Kidney (tissue), 14 donors: ENCODE data around the gene PLBD1. TPM values are rescaled to one million over a fixed set of nuclear protein-coding genes. Genes with fewer than 3 reads are reported as not detected.

Source experiments
- DNase-seq, 5 donors: peaks; one replicate each; pipeline ENCODE4 v3.0.0-alpha.2; 2013 to 2020
- FAIRE-seq: peaks from 2 replicates; lab custom pipeline; 2012; peaks lifted over from hg19 to GRCh38; lab: Jason Lieb, UNC
- H3K27ac ChIP-seq, 2 donors: one replicate each; pipeline ENCODE4 v1.7.0; 2013; ENCODE audit warnings: low read depth in 2 of 2, low read length in 2 of 2, inconsistent platforms in 1 of 2
- H3K27me3 ChIP-seq: one replicate; pipeline ENCODE4 v1.7.1; 2013; ENCODE audit warnings: low read length, inconsistent platforms; ENCODE audit not compliant: control insufficient read depth, insufficient read depth
- H3K36me3 ChIP-seq, 3 donors: one replicate each; pipeline versions ENCODE4 v1.7.0 to v1.7.1; 2013; ENCODE audit warnings: low read length in 3 of 3, control low read depth in 1 of 3, inconsistent platforms in 1 of 3; ENCODE audit not compliant: insufficient read depth in 3 of 3, control insufficient read depth in 2 of 3
- H3K4me1 ChIP-seq, 3 donors: one replicate each; pipeline versions ENCODE4 v1.7.0 to v1.7.1; 2013; ENCODE audit warnings: low read length in 3 of 3, inconsistent platforms in 1 of 3, low read depth in 1 of 3; ENCODE audit not compliant: control insufficient read depth in 2 of 3, insufficient read depth in 2 of 3
- H3K4me3 ChIP-seq, 3 donors: one replicate each; pipeline versions ENCODE4 v1.7.0 to v1.8.1; 2013; ENCODE audit warnings: low read length in 3 of 3, control low read depth in 1 of 3, inconsistent platforms in 1 of 3
- H3K9ac ChIP-seq, 3 donors: one replicate each; pipeline versions ENCODE4 v1.7.0 to v1.7.1; 2013; ENCODE audit warnings: low read length in 3 of 3, control low read depth in 1 of 3, inconsistent platforms in 1 of 3
- H3K9me3 ChIP-seq, 3 donors: one replicate each; pipeline versions ENCODE4 v1.7.0 to v1.7.1; 2013; ENCODE audit warnings: low read length in 3 of 3, control low read depth in 1 of 3, inconsistent platforms in 1 of 3; ENCODE audit not compliant: control insufficient read depth in 2 of 3, insufficient read depth in 1 of 3
- intact Hi-C: fragments of 100-400 bp; cut with DNase I; formaldehyde crosslinking; loops from one replicate; pipeline ENCODE4 v1.11.1; 2022
- polyA plus RNA-seq: library from polyadenylated mRNA; stranded (reverse); fragments of 350-450 nt; fragmentation: Illumina TruSeq; extraction: RNeasy Lipid Tissue Mini Kit (QIAGEN cat#74804); gene quantifications from one replicate; pipeline ENCODE4 v1.2.3, GENCODE V29; 2014; ENCODE audit warnings: low read depth, low replicate concordance; ENCODE audit not compliant: insufficient read depth
- total RNA-seq: library from RNA; stranded (reverse); fragmentation: NEBNext Ultra II Directional; extraction: Animal tissue kit (Norgen Biotek cat#: 25700); gene quantifications from one replicate; pipeline ENCODE4 v1.2.1, GENCODE V29; 2021
- TF ChIP-seq, protein P1 (sequence below): IDR thresholded peaks from 3 replicates; pipeline ENCODE4 v1.5.1; 2012; ENCODE audit warnings: mild to moderate bottlenecking, moderate library complexity, borderline replicate concordance; ENCODE audit not compliant: insufficient read depth; ENCODE audit errors: extremely low read depth
- donor health status: control.
- donor health status: control.
- donor health status: control.
- donor health status: control.
- donor health status: control.
- donor health status: DM: yes; HTN: yes; CAD: no.
- donor health status: Normal renal cell carcinoma (clear cell type).

Gene PLBD1
- total and polyA plus RNA-seq, 2 donors from 2014 or later, result 28.4 to 28.6 TPM

DNA sequence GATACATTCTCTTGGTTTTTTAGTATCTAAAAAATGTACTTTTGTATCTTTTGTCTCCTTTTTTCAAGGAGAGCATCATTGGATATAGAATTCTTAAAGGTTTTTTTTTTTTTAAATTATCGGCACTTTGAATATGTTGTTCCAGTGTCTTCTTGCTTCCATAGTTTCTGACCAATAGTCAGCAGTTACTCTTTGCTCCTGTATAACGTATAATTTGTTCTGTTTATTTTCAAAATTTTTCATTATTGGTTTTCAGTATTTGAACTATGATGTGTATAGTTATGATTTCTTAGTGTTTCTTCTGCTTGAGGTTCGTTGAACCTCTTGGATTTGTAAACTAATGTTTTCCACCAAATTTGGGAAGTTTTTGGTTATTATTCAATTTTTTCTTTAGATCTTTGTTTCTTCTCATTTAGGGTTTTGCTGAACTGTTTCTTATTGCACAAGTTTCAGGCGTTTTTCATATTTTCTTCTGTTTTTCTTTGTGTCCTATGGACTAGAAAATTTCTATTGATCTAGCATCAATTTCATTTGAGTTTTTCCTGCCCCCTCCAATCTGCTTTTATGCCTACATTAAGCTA lies 93.9 kb downstream of the PLBD1 start:
- Histone ChIP-seq H3K9ac (no peak overlapping the region), H3K36me3 (peaks cover 0 to 41% (median 14%) of the 10 kb centered on the region in 3 donors), H3K27ac (no peak overlapping the region), H3K9me3 (peaks cover 2 to 33% (median 17%) of the 10 kb centered on the region in 3 donors), H3K27me3 (no peaks in the 10 kb centered on the region), H3K4me1 (no peaks in the 10 kb centered on the region), H3K4me3 (no peak overlapping the region)
- FAIRE-seq, result peak; percentile 47
- TF ChIP-seq, protein P1, sequence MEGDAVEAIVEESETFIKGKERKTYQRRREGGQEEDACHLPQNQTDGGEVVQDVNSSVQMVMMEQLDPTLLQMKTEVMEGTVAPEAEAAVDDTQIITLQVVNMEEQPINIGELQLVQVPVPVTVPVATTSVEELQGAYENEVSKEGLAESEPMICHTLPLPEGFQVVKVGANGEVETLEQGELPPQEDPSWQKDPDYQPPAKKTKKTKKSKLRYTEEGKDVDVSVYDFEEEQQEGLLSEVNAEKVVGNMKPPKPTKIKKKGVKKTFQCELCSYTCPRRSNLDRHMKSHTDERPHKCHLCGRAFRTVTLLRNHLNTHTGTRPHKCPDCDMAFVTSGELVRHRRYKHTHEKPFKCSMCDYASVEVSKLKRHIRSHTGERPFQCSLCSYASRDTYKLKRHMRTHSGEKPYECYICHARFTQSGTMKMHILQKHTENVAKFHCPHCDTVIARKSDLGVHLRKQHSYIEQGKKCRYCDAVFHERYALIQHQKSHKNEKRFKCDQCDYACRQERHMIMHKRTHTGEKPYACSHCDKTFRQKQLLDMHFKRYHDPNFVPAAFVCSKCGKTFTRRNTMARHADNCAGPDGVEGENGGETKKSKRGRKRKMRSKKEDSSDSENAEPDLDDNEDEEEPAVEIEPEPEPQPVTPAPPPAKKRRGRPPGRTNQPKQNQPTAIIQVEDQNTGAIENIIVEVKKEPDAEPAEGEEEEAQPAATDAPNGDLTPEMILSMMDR, result no peak
- DNase-seq, result peak in 2 of 5 donors; percentile 18 to 22
- intact Hi-C loops, result no loop called here

DNA sequence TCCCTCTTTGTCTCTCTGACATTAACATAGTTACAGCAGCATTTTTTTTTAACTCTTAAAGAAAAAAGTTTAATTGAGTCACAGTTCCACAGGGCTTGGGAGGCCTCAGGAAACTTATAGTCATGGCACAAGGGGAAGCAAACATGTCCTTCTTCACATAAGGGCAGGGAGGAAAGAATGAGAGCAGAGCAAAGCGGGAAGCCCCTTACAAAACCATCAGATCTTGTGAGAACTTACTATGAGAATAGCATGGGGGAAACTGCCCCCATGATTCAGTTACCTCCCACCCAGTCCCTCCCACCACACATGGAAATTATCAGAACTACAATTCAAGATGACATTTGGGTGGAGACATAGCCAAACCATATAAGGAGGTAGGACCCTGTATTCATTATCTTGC lies 96.2 kb downstream of the PLBD1 start:
- Histone ChIP-seq H3K4me3 (no peak overlapping the region), H3K4me1 (peaks cover 0 to 10% (median 0%) of the 10 kb centered on the region in 3 donors), H3K9ac (no peak overlapping the region), H3K27ac (no peak overlapping the region), H3K9me3 (peaks cover 2 to 33% (median 17%) of the 10 kb centered on the region in 3 donors), H3K27me3 (no peaks in the 10 kb centered on the region), H3K36me3 (peaks cover 0 to 30% (median 11%) of the 10 kb centered on the region in 3 donors)
- TF ChIP-seq, protein P1, result no peak
- FAIRE-seq, result no peak
- intact Hi-C loops, result no loop called here
- no peak for DNase-seq

DNA sequence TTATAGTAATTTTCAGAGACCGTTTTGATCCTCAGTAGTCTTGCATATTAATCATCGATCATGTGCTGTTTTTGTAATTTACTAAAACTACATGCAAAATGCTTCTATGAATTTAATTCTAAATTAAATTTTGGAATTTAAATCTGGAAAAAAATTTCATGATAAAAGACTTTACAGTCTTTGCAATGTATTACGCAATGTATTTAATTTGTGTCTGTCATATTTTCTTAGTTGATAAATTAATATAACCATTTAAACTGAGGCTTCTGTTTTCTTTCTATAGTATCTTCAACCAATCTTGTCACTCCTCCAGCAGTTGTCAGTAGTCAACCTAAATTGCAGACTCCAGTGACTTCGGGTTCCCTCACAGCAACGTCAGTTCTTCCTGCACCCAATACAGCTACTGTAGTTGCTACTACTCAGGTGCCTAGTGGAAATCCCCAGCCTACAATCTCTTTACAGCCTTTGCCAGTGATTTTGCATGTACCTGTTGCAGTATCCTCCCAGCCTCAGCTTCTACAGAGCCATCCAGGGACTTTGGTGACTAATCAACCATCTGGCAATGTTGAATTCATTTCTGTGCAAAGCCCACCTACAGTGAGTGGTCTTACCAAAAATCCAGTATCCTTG lies 107.4 kb downstream of the PLBD1 start:
- Histone ChIP-seq H3K4me1 (peaks cover 0 to 3% (median 0%) of the 10 kb centered on the region in 3 donors), H3K9ac (no peak overlapping the region), H3K4me3 (no peak overlapping the region), H3K27me3 (no peaks in the 10 kb centered on the region), H3K36me3 (peaks cover 0 to 35% (median 6%) of the 10 kb centered on the region in 3 donors), H3K27ac (no peak overlapping the region), H3K9me3 (no peaks in the 10 kb centered on the region)
- TF ChIP-seq, protein P1, result no peak
- DNase-seq (no peak), FAIRE-seq (no peak)
- intact Hi-C loops, result no loop called here
